Measurements from ENCODE around the gene ALDH1L1.

ALDH1L1 gene

DNA sequence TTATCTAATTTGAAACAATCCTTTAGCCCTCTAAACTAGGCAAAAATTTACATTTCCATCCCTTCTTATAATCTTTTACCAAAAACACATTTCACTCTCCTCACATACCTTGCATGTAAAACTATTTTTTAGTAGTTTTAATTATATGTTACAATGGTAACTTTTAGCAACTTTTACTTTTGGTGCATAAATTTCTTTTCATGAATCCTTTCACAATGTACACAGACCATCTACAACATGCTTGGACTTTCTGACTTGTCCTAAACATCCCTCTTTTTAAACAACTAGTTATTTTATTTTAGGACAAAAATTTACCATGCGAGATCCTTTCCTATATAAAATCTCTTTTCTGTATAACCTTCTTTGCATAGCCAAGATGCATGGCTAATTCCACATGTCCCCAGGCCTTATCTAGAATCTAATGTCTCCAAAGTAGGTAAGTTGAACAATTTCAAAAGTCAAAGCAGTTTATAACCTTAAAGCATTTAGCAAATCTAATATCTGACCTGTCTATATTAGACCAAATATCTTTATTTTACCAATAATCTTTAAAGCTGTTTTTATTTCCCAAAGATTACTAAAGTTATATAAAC, 14.4 kb upstream of the ALDH1L1 start:
- DNase-seq (ENCODE audit: low read depth): no peak

GRCh38 chr3:126191246-126191645, 10.9 kb upstream of the ALDH1L1 start:
- no peak for DNase-seq (ENCODE audit: low read depth)

- no peak for DNase-seq (ENCODE audit: low read depth)
Observed at GRCh38 chr3:126187920-126188319, 7.5 kb upstream of the ALDH1L1 start.

- DNase-seq (ENCODE audit: low read depth): no peak
Observed at GRCh38 chr3:126186749-126187148, 6.4 kb upstream of the ALDH1L1 start.

DNA sequence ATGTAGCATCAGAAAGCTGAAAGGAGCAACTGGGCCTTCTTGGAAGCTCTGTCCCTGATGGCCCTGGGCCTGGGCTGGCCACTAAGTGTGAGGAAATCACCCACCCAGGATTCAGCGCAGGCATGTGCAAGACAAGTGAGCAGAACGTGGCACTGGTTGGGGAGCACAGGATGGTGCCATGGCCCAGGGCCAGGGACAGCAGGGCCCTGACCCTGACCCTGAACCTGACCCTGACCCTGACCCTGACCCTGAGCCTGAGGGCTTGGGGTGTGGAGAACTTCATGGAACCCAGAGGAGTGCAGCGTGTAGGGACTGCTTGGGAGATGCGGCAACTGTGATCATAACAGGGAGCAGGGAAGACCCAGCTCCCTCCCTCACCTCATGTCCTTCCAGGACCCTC, 5.9 kb upstream of the ALDH1L1 start:
- no peak for DNase-seq (ENCODE audit: low read depth)

DNA sequence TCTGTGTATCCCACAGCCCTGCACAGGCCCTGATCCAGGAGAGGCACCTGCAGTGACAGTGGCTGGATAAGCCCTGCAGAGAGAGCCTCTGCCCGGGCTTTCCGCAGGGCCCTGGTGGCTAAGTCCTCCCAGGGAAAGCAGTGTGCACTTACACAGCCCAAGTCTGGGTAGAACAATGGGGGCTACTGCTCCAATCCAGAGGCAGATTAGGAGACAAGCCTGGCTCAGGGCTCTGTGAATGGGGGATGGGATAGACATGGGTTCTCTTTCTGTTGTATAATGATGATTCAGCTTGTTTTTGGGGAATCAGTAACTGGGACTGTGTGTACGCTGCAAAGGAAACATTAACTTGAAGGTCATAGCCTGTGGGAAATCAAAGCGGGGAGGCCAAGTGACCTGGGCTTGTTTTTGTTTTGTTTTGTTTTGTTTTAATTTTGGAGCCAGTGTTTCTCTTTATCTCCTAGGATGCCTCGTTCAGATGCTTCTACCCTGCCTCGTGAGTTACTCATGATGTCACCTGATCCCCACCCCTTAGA, 4.1 kb upstream of the ALDH1L1 start:
- DNase-seq (ENCODE audit: low read depth): no peak

GRCh38 chr3:126181398-126181725, 976 bp upstream of the ALDH1L1 start:
- no peak for DNase-seq (ENCODE audit: low read depth)

DNA sequence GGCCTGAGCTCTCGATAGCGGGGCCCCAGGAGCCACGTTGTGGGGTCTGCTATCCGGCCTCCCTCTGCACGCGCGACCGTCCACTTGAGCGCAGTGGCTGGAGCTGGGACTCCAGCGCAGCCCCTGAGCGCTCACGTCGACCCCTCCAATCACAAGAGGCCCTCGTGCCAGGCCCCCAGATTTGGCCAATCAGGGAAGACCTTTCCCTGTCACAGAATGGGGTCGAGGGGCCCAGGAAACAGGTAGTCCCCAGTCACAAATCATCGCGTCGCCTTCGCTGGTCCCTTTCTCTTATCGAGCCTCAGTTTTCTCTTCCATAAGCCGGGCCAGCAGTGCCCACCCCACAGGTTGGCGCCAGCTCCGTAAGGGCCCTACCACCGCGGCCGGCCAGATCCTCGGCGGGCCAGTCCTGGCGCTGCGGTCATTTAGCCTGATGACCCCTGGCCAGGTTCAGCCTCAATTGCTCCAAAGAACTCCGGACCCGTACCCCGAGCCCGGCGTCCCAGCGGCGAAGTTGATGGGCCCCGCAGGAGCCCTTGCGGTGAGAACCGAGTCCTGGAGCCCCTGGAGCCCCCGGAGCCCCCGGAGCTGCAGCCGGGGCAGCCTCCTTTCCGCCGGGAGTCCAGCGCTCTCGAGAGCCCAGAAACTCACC, 435 bp downstream of the ALDH1L1 start:
- DNase-seq (ENCODE audit: low read depth): no peak

- no peak for DNase-seq (ENCODE audit: low read depth)
Observed at GRCh38 chr3:126170073-126170777, 10.2 kb downstream of the ALDH1L1 start.

DNA sequence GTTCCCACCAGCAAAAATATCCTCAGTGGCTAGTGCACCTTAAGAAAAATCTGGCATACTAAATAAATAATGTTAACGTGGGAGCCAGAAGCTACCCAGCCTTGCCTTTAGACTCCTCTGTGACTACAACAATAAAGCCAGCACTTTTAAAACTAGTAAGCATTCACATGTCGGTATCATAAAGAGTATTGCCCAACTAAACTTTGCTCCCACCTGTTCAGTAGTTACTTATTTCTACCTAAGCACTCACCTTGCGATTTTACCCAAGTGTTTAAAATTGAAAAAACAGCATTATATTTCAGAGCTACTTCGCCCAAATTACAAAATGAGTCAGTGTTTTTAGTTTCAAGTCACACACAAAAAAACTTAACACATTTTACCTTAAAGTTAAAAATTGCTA, 12.8 kb downstream of the ALDH1L1 start:
- DNase-seq (ENCODE audit: low read depth): no peak

GRCh38 chr3:126166009-126166408, 14.4 kb downstream of the ALDH1L1 start:
- no peak for DNase-seq (ENCODE audit: low read depth)

DNA sequence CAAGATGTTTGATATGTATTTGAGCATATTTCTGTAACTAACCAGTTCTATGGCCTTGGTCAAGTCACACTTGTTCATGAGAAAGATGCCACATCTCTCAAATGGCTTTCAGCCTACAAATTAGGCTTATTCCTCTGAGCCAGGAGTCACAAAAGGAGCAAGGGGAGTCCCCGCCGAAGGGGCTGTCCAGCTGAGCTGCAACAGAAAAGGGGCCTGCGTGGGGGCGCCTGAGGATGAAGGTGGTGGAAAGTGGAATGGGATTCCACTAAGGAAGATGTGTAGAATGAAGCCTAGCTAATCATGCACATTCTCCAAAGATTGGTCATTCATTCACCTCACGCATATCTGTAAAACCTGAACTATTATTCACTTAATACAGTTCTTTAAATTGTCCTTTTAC, 19.1 kb downstream of the ALDH1L1 start:
- DNase-seq (ENCODE audit: low read depth): no peak

DNA sequence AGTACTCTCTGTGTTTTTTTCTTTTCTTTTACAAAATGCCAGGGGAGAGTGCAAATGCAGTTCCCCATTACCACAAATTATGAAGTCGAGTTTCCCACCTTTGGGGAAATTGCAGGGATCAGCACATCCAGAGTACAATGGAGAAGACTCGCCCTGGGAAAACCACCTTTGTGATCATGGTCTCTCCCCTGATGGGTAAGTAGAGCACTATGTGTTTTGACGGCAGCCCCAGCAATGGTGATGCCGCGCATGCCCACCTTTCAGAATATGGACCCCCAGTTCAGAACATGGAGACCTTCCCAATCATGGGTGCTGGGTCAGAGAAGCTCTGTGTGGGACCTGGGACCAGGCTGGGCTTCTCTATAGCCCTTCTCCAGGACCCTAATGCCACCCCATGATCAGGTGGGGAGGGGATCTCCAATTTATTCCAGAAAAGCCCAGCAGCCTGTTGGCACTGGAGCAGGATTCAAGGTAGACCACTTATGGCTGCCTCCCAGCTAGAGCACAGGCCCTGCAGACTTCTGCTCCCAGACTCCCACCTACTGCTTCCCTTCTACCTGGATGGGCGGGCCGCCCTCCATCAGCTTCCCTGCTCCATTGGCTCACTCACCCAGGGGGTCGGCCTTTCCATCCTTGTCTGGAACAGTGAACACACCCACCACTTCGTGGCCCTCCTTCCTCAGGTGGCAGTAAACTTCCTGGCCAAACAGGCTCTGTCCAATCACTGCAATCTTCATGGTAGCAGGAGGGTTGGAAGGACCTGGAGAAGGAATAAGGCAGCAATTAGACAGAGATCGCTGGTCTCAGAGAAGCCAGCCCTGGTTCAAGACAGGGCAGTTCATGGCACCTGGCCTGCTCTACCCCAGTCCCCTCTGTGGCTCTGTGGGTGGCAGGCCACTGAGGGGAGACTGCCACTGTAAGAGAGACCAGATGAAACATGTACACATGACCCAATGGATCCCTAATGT, 19.9 kb downstream of the ALDH1L1 start:
- DNase-seq (ENCODE audit: low read depth): no peak

- DNase-seq (ENCODE audit: low read depth): no peak
Observed at GRCh38 chr3:126159476-126159875, 20.9 kb downstream of the ALDH1L1 start.

DNA sequence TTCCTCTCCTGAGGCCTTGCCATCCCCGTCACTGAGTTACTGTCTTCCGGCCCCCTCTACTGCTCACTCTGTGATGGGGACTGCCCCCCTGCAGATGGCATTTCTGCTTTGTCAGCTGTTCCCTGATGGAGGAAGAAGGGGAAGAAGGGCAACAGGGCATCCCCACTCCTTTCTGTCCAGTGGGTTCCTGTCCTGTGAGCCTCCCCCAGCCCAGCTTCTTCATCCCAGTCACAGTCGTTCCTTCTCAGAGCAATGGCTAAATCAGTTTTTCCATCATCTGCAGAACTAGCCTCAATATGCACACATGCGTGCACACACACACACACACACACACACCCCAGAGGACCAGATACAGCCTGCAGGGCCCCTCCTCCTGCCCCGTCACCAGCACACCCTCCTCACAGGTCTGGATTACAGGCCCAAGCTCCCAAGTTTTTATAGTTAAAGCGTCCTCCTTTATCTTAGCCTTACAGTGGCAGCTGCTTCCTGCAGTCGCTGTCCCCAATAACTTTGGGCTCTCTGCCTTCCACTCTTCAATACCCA, 21.4 kb downstream of the ALDH1L1 start:
- DNase-seq (ENCODE audit: low read depth): no peak

DNA sequence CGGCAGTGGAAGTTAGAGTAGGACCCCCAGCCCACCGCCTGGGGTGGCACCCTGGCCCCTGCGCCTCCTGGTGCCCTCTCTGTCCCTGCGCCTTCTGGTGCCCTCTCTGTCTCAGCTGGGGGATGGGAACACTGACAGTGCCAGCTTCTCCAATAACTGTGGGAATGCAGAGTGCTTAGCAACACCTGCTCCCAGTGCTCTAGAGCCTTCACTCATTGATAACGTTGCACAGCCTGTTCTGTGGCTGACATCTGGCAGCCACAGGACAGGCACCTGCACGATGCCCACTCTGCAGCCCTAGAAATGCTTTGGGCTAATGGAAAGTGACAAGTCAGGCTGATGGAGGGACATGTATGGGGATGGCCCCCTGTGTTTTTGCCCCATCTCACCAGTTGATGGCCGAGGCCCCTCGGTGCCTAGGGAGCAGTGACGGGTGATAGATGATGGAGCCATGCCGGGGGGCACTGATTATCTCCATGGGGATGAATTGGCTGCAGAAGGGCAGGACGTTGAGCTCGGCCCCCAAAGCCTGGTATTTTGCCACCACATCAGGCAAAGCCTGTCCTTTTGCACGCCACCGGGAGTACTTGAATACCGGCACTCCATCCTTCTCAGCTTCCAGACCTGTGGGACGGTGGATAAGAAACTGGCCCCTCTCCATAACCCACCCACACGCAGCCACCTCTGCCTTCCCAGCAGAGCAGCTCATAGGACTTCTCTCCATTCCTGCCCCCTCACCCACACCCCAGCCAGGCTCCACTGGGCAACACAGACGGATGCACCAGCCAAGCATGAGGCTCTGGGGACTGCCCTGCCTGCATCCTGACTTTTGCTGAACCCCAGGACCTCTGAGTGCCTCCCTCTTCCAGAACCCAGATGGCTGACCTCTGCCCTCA, 22.1 kb downstream of the ALDH1L1 start:
- no peak for DNase-seq (ENCODE audit: low read depth)

- no peak for DNase-seq (ENCODE audit: low read depth)
Observed at GRCh38 chr3:126157083-126157768, 23.2 kb downstream of the ALDH1L1 start.

GRCh38 chr3:126156468-126156867, 23.9 kb downstream of the ALDH1L1 start:
- DNase-seq (ENCODE audit: low read depth): no peak

GRCh38 chr3:126155819-126156218, 24.6 kb downstream of the ALDH1L1 start:
- no peak for DNase-seq (ENCODE audit: low read depth)

GRCh38 chr3:126155280-126155640, 25.1 kb downstream of the ALDH1L1 start:
- no peak for DNase-seq (ENCODE audit: low read depth)
